LNCAP (cell line): ENCODE measurements around the gene MSI1.

Experiments
- CTCF ChIP-seq: fragments of 450-650 bp; IDR thresholded peaks from 2 replicates; pipeline ENCODE4 v1.5.1; 2017; ENCODE audit warnings: mild to moderate bottlenecking

MSI1 gene

GRCh38 chr12:120390540-120391120 is 21.7 kb upstream of the MSI1 start:
- no peak for TF ChIP-seq CTCF

DNA sequence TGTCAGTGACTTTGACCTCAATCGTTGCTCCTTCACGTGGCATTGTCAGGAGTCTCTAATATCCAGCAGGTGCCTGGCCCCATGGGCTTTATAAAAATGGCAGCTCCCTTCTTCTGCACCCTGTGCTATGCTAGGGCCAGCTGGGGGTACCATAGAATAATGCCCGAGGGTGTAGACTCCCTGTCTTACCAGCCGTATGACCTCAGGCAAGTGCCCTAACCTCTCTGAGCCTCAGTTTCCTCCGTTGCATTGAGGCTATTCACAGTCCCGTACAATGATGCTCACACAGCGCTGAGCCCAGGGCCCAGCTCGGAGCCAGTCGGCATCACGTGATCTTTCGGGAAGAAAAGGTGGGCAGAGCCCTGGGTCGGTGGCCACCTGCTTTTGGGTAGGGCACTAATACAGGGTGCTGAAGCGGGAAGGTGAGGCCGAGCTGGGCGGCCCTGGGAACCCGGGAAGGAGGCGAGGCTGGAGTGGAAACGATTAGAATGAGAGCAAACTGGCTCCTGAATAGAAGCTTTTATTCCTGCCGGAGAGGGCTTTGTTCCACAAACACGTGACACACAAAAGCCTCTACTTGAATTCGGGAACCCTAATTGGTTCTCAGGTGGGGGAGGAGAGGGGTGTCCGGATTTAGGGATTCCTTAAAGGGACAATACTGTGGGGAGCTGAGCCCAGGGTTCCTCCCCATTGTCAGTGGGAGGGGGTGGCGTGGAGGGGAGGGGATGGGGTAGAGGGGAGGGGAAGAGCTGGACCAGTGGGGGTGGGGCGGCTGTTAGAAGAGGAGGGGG is 19.9 kb upstream of the MSI1 start:
- no peak for TF ChIP-seq CTCF

DNA sequence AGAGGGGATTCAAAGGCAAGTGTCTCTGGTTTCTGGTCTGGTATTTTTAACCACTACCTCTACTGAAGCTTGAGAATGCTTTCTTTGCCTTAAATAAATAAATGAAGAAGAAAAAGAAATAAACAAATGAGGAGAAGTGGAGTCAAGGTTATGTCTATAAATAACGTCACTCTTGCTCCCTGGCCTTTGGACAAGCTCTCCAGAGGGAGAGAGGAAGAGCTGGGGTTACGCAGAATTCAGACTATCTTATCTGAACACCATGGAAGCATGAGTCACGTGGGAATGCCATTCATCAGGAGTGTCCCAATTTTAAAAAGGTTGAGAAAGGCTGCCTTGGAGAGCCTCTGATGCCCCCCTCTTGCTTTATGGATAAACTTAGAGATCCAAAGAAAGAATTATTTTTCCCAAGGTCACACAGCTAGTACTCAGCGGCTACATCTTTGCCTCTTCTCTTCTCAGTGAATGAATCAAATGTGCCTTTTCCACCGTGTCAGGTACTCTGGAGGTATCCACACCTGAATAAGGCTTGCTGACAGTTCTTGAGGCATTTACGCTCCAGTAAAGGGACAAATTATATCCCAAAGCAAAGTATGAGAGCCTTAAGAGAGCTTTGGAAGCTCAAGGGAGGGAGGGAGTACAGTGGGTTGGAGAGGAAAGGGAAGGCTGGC is 12.9 kb upstream of the MSI1 start:
- TF ChIP-seq CTCF, result no peak

DNA sequence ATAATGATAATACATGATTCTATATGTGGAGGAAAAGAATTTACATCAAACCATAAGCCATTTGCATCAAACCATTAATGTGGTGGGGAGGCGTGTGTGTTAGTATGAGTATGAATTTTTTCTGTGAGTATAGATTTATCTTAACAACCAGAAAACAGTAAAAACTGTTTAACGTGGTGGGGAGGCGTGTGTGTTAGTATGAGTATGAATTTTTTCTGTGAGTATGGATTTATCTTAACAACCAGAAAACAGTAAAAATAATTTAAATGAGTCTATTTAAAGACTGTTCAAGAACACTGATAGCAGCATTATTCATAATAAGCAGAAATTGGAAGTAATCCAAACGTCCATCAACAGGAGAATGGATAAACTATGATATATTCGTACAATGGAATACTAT is 9.1 kb upstream of the MSI1 start:
- no peak for TF ChIP-seq CTCF

DNA sequence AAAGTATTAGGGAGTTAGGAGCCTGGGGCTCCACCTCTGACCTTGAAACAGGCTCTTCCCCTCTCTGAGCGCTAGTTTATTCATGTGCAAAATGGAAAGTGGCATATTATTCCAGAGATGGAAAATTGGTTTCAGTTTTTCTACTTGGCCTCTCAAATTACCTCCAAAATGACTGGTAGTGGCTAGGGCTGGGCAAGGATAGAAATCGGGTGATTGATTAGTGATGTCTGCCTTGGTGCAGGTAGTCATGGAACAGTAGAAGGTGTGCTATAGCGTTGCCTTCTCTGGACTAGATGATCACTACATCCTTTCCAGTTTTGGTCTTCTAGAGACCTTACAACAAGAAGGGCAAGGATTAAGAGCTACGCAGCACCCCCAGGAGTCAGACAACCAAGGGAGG is 8.6 kb upstream of the MSI1 start:
- TF ChIP-seq CTCF, result no peak

- no peak for TF ChIP-seq CTCF
Measured at GRCh38 chr12:120376934-120377572, 8.1 kb upstream of the MSI1 start.

GRCh38 chr12:120376416-120376815 is 7.5 kb upstream of the MSI1 start:
- TF ChIP-seq CTCF, result no peak
